HL-60 (cell line): Measurements from ENCODE around the gene WRNIP1.
"Not testable (repeated sequence)": the region's sequence is repeated elsewhere in the genome, so short reads cannot be mapped to it uniquely, and the experiment has no call there.

ENCODE experiments used
- DNase-seq, 2 experiments: peaks; one replicate each; pipeline ENCODE4 v3.0.0-alpha.2; 2010 to 2020; ENCODE audit warnings: low read depth in 1 of 2, low spot score in 1 of 2
- H3K27ac ChIP-seq: fragments of 250-450 bp; sonication (Bioruptor Pico); replicated peaks from 2 replicates; pipeline ENCODE4 v1.5.1; 2020; ENCODE audit warnings: mild to moderate bottlenecking, moderate library complexity
- H3K27me3 ChIP-seq: fragments of 250-450 bp; sonication (Bioruptor Pico); 2 replicates; pipeline ENCODE4 v1.5.1; 2021; ENCODE audit warnings: mild to moderate bottlenecking, moderate library complexity; ENCODE audit not compliant: insufficient read depth, poor library complexity, severe bottlenecking
- H3K4me3 ChIP-seq: replicated peaks from 2 replicates; pipeline ENCODE4 v1.5.1; 2011; ENCODE audit warnings: mild to moderate bottlenecking, control low read depth, low read length; ENCODE audit not compliant: insufficient read depth
- CTCF ChIP-seq: IDR thresholded peaks from one replicate; pipeline ENCODE4 v1.5.1; 2011; ENCODE audit warnings: low read length, control low read depth, inconsistent platforms; ENCODE audit not compliant: insufficient read depth
- GABPA ChIP-seq: IDR thresholded peaks from 2 replicates; pipeline ENCODE4 v1.6.1; 2012; ENCODE audit warnings: low read depth
- POLR2AphosphoS5 ChIP-seq: IDR thresholded peaks from 2 replicates; pipeline ENCODE4 v1.6.1; 2012; ENCODE audit warnings: low read depth
- REST ChIP-seq: IDR thresholded peaks from 2 replicates; pipeline ENCODE4 v1.6.1; 2012; ENCODE audit warnings: low read depth; ENCODE audit not compliant: insufficient replicate concordance
- SPI1 ChIP-seq: IDR thresholded peaks from 2 replicates; pipeline ENCODE4 v1.6.1; 2012; ENCODE audit warnings: low read depth, mild to moderate bottlenecking, borderline replicate concordance

Gene WRNIP1

GRCh38 chr6:2798586-2799134 is 33.5 kb downstream of the WRNIP1 start:
- DNase-seq: no peak
- TF ChIP-seq CTCF (no peak), SPI1 (no peak), GABPA (no peak), REST (no peak), POLR2AphosphoS5 (no peak)
- Histone ChIP-seq H3K27me3 (no peaks in the 10 kb centered on the region), H3K4me3 (no peak overlapping the region), H3K27ac (peak overlapping the region; percentile 98)

DNA sequence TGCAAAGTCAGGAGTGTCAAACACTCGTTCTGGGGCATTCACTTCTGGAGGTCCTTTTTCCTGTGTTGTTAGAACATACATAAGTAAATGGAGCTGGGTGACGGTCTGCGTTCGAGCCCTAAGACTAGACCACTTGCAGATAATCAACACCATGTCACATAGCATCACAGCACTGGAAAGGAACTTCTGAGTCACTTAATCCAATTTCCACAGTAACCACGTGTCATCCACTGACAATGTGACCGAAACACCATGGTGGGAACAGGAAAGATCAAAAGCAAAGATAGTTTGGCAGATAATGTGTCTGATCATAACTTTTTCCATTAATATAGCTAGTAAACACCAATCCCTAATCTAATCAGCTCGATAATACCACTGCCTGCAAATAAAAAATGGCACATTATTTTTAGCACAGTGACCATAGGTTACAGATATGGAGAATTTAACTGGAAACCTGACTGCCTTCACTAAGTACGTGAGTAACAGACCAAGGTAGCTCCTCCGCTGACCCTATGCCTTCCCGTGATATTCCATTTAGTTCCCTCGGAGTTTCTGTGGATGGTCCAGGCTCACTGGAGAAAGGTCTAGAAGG is 34.8 kb downstream of the WRNIP1 start:
- TF ChIP-seq GABPA: no peak
- TF ChIP-seq SPI1: no peak
- TF ChIP-seq CTCF: no peak
- TF ChIP-seq REST: no peak
- no peak for TF ChIP-seq POLR2AphosphoS5
- DNase-seq: peak in 1 of 2 experiments; percentile 39
- Histone ChIP-seq H3K27me3 (no peaks in the 10 kb centered on the region), H3K27ac (no peak overlapping the region; the same call in 1 of the 2 replicates), H3K4me3 (no peak overlapping the region)

DNA sequence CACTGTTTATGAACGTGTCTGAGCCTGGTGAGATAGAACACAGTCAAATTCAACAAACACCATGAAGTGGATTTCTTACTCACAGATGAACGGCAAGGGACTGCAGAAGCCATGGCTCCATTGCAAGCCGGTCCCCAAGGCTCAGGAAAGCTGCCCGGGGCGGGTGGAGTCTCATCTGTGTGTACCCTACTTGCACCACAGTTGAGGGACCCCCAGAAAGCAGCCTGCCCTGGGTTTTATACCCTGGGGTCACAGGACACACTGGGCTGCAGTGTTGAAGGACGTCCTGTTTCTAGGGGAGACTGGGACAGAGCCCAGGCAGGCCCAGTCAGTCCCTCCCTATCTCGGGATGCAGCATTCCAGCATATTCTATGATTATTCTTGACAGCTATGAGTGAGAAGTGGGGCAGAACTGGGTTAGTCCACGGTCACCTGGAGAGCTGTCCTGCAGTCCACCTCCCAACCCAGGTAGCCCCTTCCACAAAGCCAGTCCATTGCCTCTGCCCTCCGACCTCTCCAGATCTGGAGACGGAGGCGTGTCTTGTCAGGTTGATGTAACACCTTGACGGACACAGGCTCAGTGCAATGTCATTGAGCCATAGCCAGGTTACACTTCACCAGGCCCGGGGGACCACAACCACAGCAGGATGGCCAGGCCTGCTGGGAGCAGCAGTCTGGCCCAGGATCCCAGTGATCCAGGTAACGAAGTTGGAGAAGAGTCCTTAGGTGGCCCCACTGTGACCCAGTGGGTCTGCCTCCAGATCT is 35.5 kb downstream of the WRNIP1 start:
- no peak for DNase-seq
- Histone ChIP-seq H3K27ac (no peak overlapping the region; the same call in 1 of the 2 replicates), H3K4me3 (no peak overlapping the region), H3K27me3 (no peaks in the 10 kb centered on the region)
- TF ChIP-seq GABPA: no peak
- TF ChIP-seq POLR2AphosphoS5: no peak
- no peak for TF ChIP-seq REST
- TF ChIP-seq CTCF: no peak
- no peak for TF ChIP-seq SPI1

GRCh38 chr6:2801687-2802086 is 36.5 kb downstream of the WRNIP1 start:
- DNase-seq, H3K27me3 ChIP-seq, H3K27ac ChIP-seq, H3K4me3 ChIP-seq: not testable (repeated sequence)
